K562 (cell line): Measurements from ENCODE around the gene LRP1B. TPM values are rescaled to one million over a fixed set of nuclear protein-coding genes. Genes with fewer than 3 reads are reported as not detected.

Source experiments
- ATAC-seq: fragments of 200-7000 bp; cut with Tn5 transposase; 3 replicates; pipeline ENCODE4 v1.9.1; 2020; ENCODE audit warnings: moderate library complexity
- BruUV-seq: library from RNA; stranded (reverse); fragments of 400-500 nt; replicated peaks from 2 replicates; lab custom pipeline; 2021; lab: Mats Ljungman, UMichigan
- CTCF ChIA-PET: fragments of 300-600 bp; formaldehyde crosslinking; extraction: SDS; loops from one replicate; lab custom pipeline; 2021; ENCODE audit warnings: low intra/inter-chr PET ratio; lab: Yijun Ruan, JAX
- POLR2A ChIA-PET: fragments of 300-600, 350-650 bp; sonication (Branson Sonifier 250); formaldehyde crosslinking; extraction: SDS; loops from one replicate; lab custom pipeline; 2021; ENCODE audit warnings: antibody characterized with exemption, inconsistent platforms; lab: Yijun Ruan, JAX
- DNase-seq, 4 experiments: peaks; one replicate each; pipeline versions ENCODE4 v3.0.0 to v3.0.0-alpha.2; 2011 to 2018; ENCODE audit warnings: low spot score in 3 of 4, mixed read lengths in 3 of 4; ENCODE audit errors: extremely low read depth in 1 of 4
- FAIRE-seq: peaks from 2 replicates; lab custom pipeline; 2011; peaks lifted over from hg19 to GRCh38; lab: Jason Lieb, UNC
- H2AFZ ChIP-seq: 2 replicates; pipeline ENCODE4 v1.6.0; 2011; ENCODE audit warnings: low read depth, low read length, control low read depth, inconsistent platforms
- H3K27ac ChIP-seq: fragments of 200-600 bp; 3 replicates; pipeline ENCODE4 v1.8.0; 2011; ENCODE audit warnings: low read depth, mild to moderate bottlenecking, control low read depth, inconsistent platforms, low read length, moderate library complexity, mixed read lengths; ENCODE audit errors: extremely low read depth
- H3K27me3 ChIP-seq, 2 experiments: fragments of 300-600 bp in 1 of 2; 2 replicates in 1 of 2; 3 replicates in 1 of 2; pipeline versions ENCODE4 v1.6.0 to v1.8.0; 2011; ENCODE audit warnings: inconsistent platforms in 2 of 2, low read length in 2 of 2, mild to moderate bottlenecking in 1 of 2, mixed read lengths in 1 of 2, moderate library complexity in 1 of 2; ENCODE audit not compliant: control insufficient read depth in 2 of 2, insufficient read depth in 2 of 2
- H3K36me3 ChIP-seq: fragments of 300-600 bp; 3 replicates; pipeline ENCODE4 v1.8.0; 2011; ENCODE audit warnings: mild to moderate bottlenecking, low read length, inconsistent platforms; ENCODE audit not compliant: control insufficient read depth, insufficient read depth
- H3K4me1 ChIP-seq, 2 experiments: fragments of 200-600 bp in 1 of 2; replicated peaks in 1 of 2; 2 replicates in 1 of 2; 3 replicates in 1 of 2; pipeline versions ENCODE4 v1.5.1 to v1.8.0; 2011; ENCODE audit warnings: inconsistent platforms in 2 of 2, low read length in 2 of 2, mild to moderate bottlenecking in 1 of 2, mixed read lengths in 1 of 2, moderate library complexity in 1 of 2; ENCODE audit not compliant: control insufficient read depth in 2 of 2, insufficient read depth in 2 of 2
- H3K4me2 ChIP-seq: 2 replicates; pipeline ENCODE4 v1.6.1; 2011; ENCODE audit warnings: low read length, control low read depth, inconsistent platforms, mixed read lengths; ENCODE audit not compliant: insufficient read depth
- H3K4me3 ChIP-seq: fragments of 200-600 bp; sonication (generic), shearing (Covaris generic); 2 replicates; pipeline ENCODE4 v1.5.1; 2016; ENCODE audit warnings: control low read depth, inconsistent platforms
- H3K79me2 ChIP-seq: fragments of 200-600 bp; 3 replicates; pipeline ENCODE4 v1.8.0; 2011; ENCODE audit warnings: low read length, inconsistent platforms; ENCODE audit not compliant: control insufficient read depth, insufficient read depth
- H3K9ac ChIP-seq, 2 experiments: 2 replicates each; pipeline versions ENCODE4 v1.6.0 to v1.6.1; 2011; ENCODE audit warnings: low read depth in 2 of 2, low read length in 2 of 2, control low read depth in 1 of 2, inconsistent platforms in 1 of 2, mild to moderate bottlenecking in 1 of 2, mixed read lengths in 1 of 2; ENCODE audit not compliant: insufficient read depth in 1 of 2
- H3K9me1 ChIP-seq: one replicate; pipeline ENCODE4 v1.6.0; 2011; ENCODE audit warnings: inconsistent platforms, mild to moderate bottlenecking, low read length, moderate library complexity; ENCODE audit not compliant: control insufficient read depth, insufficient read depth
- H3K9me3 ChIP-seq: replicated peaks from 2 replicates; pipeline ENCODE4 v1.5.1; 2011; ENCODE audit warnings: low read depth, low read length, inconsistent platforms; ENCODE audit not compliant: control insufficient read depth, insufficient read depth
- H4K20me1 ChIP-seq: replicated peaks from 2 replicates; pipeline ENCODE4 v1.6.1; 2011; ENCODE audit warnings: low read length, inconsistent platforms, mixed read lengths; ENCODE audit not compliant: control insufficient read depth, insufficient read depth
- CBX1 ChIP-seq: sonication (generic); IDR thresholded peaks from 2 replicates; pipeline ENCODE4 v1.6.1; 2016; ENCODE audit warnings: antibody characterized with exemption, low read depth, mild to moderate bottlenecking
- EP400 ChIP-seq: fragments of 450-650 bp; IDR thresholded peaks from 2 replicates; pipeline ENCODE4 v1.6.1; 2017; ENCODE audit warnings: antibody characterized with exemption, mild to moderate bottlenecking, moderate library complexity
- FOXK2 ChIP-seq, 2 experiments: fragments of 450-650 bp; IDR thresholded peaks in 1 of 2; conservative IDR thresholded peaks in 1 of 2; 2 replicates each; pipeline ENCODE4 v1.6.1; 2016; ENCODE audit warnings: low read depth in 2 of 2, mild to moderate bottlenecking in 1 of 2
- LARP7 ChIP-seq: fragments of 450-650 bp; IDR thresholded peaks from 2 replicates; pipeline ENCODE4 v1.6.1; 2016
- MAFK ChIP-seq: IDR thresholded peaks from 2 replicates; pipeline ENCODE4 v1.6.1; 2011; ENCODE audit warnings: low read length, improper control_type of control experiment
- SAFB2 ChIP-seq: fragments of 200-400 bp; formaldehyde crosslinking; IDR thresholded peaks from 2 replicates; pipeline ENCODE4 v1.6.1; 2018; ENCODE audit warnings: borderline replicate concordance, low read length, low read depth, moderate library complexity; ENCODE audit not compliant: severe bottlenecking
- SETDB1 ChIP-seq: IDR thresholded peaks from one replicate; pipeline ENCODE4 v1.6.1; 2012; ENCODE audit warnings: low read length, control low read depth, inconsistent platforms
- SREBF2 ChIP-seq: sonication (generic); formaldehyde crosslinking; IDR thresholded peaks from 2 replicates; pipeline ENCODE4 v1.4.0; 2020; ENCODE audit warnings: mild to moderate bottlenecking, missing genetic modification reagents
- TOE1 ChIP-seq, 2 experiments: fragments of 450-650 bp in 1 of 2; sonication (generic) in 1 of 2; formaldehyde crosslinking in 1 of 2; IDR thresholded peaks; 2 replicates each; pipeline versions ENCODE4 v1.7.1 to v1.8.0; 2016 to 2022; ENCODE audit warnings: borderline replicate concordance in 2 of 2, mild to moderate bottlenecking in 2 of 2, antibody characterized with exemption in 1 of 2, inconsistent platforms in 1 of 2, low read depth in 1 of 2, missing genetic modification reagents in 1 of 2, moderate library complexity in 1 of 2
- ZNF134 ChIP-seq: fragments of 250-450 bp; sonication (Bioruptor Pico); conservative IDR thresholded peaks from 2 replicates; pipeline ENCODE4 v1.4.0; 2020
- ZNF408 ChIP-seq: fragments of 250-450 bp; sonication (Bioruptor Pico); IDR thresholded peaks from 2 replicates; pipeline ENCODE4 v1.4.0; 2020; ENCODE audit warnings: low read depth, mild to moderate bottlenecking, moderate library complexity
- ZNF431 ChIP-seq: sonication (generic); formaldehyde crosslinking; IDR thresholded peaks from 2 replicates; pipeline ENCODE4 v1.8.0; 2022; ENCODE audit warnings: mild to moderate bottlenecking, missing genetic modification reagents
- WGBS: fragments of 100-300 bp; shearing (Covaris generic); methylation state at CpG from one replicate; pipeline ENCODE4 v1.1.6; 2016; ENCODE audit warnings: low coverage, mixed read lengths; ENCODE audit not compliant: insufficient coverage; ENCODE audit errors: missing lambda C conversion rate; 5-methylcytosine and 5-hydroxymethylcytosine counted together
- in situ Hi-C: fragments of 300-500 bp; cut with MboI; formaldehyde crosslinking; loops from 4 replicates; pipeline ENCODE4 v1.15.0; 2018; ENCODE audit warnings: inconsistent platforms, mixed read lengths
- intact Hi-C: fragments of 100-400 bp; cut with micrococcal nuclease; formaldehyde crosslinking; loops from 2 replicates; pipeline ENCODE4 v1.14.2; 2022
- polyA plus RNA-seq, 8 experiments: library from polyadenylated mRNA; depleted of rRNA in 4 of 8; stranded (reverse) in 5 of 8; unstranded in 3 of 8; fragments of >200 nt; fragmentation: Nextera tagmentation in 2 of 8; fragmentation: Illumina TruSeq in 1 of 8; extraction: Ambion mirVana in 2 of 8; extraction: Trizol in 1 of 8; gene quantifications; 2 replicates each; pipeline versions ENCODE4 v1.2.1 to v1.2.3, GENCODE V29; 2011 to 2014; ENCODE audit warnings: inconsistent platforms in 1 of 8, missing spikeins in 1 of 8
- total RNA-seq, 7 experiments: library from RNA; depleted of rRNA in 6 of 7; stranded (reverse); fragments of >200 nt in 6 of 7; fragmentation: Illumina TruSeq in 2 of 7; extraction: Trizol in 2 of 7; gene quantifications; 2 replicates each; pipeline versions ENCODE4 v1.2.1 to v1.2.3, GENCODE V29; 2011 to 2021; ENCODE audit warnings: low replicate concordance in 1 of 7
- TF ChIP-seq, protein P1 (sequence below): fragments of 450-650 bp; IDR thresholded peaks from 2 replicates; pipeline ENCODE4 v1.6.1; 2016; ENCODE audit warnings: mild to moderate bottlenecking
- TF ChIP-seq, protein P2 (sequence below): sonication (generic); formaldehyde crosslinking; IDR thresholded peaks from 2 replicates; pipeline ENCODE4 v1.8.1; 2023; ENCODE audit warnings: mild to moderate bottlenecking, missing genetic modification reagents, moderate library complexity
- TF ChIP-seq, protein P3 (sequence below): fragments of 250-450 bp; sonication (Bioruptor Pico); IDR thresholded peaks from 2 replicates; pipeline ENCODE4 v1.5.0; 2020; ENCODE audit warnings: mild to moderate bottlenecking, borderline replicate concordance
- TF ChIP-seq, protein P4 (sequence below): fragments of 200-400 bp; formaldehyde crosslinking; IDR thresholded peaks from 2 replicates; pipeline ENCODE4 v1.6.1; 2017; ENCODE audit warnings: mild to moderate bottlenecking, low read depth, low read length, moderate library complexity

Gene LRP1B
- total and polyA plus RNA-seq, 9 of the 15 experiments (the other 6 are each of a cell fraction or from before 2014, with no cell fraction given), result not detected

DNA sequence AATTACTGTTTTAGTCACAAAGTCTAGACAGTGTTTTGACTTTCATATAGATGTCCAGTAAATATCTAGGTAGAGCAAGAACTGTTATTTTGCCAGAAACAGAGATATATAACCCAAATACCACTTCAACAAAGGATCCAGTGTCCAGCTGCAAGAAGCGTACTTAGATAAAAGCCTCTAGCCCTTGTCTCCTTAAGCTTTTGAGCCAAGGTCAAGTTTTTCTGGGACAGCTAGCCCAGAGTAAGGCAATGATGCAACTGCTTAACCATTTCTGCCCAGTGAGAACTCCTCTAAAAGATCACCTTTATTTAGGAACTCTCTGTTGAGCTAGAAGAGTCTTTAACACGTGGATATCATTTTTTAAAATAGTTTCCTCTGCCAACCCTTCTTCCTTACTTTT lies 1925.7 kb downstream of the LRP1B start:
- BruUV-seq, result no TSS peak
- no peak overlapping the region for H3K27ac ChIP-seq
- H3K9me3 ChIP-seq, result no peaks in the 10 kb centered on the region
- 2% methylated on average over 2 of the region's 2 CpGs for WGBS
- no peak overlapping the region for H2AFZ ChIP-seq
- H4K20me1 ChIP-seq, result no peaks in the 10 kb centered on the region
- FAIRE-seq (no peak), DNase-seq (no peak), ATAC-seq (no peak)
- H3K79me2 ChIP-seq, result no peaks in the 10 kb centered on the region
- H3K4me2 ChIP-seq, result no peak overlapping the region
- H3K4me1 ChIP-seq, result no peaks in the 10 kb centered on the region
- no peaks in the 10 kb centered on the region for H3K36me3 ChIP-seq
- no peaks in the 10 kb centered on the region for H3K9me1 ChIP-seq
- no peak overlapping the region for H3K4me3 ChIP-seq
- no peak overlapping the region for H3K9ac ChIP-seq
- no peaks in the 10 kb centered on the region for H3K27me3 ChIP-seq
- in situ Hi-C loops (no loop called here), intact Hi-C loops (no loop called here)
- ChIA-PET POLR2A (no interaction called here), CTCF (no interaction called here)
- TF ChIP-seq EP400 (no peak), SREBF2 (CRISPR knock-in tag) (no peak), ZNF408 (CRISPR knock-in tag) (no peak), FOXK2 (conservative IDR thresholded peaks at IDR 0.05 in 1 of 2, IDR thresholded peaks at IDR 0.05 in 1 of 2; ENCODE audit: low read depth in 2 of 2) (no peak), MAFK (no peak), ZNF431 (CRISPR knock-in tag) (no peak), SETDB1 (no peak), TOE1 (IDR thresholded peaks at IDR 0.05; ENCODE audit: borderline replicate concordance) (no peak), TOE1 (CRISPR knock-in tag; IDR thresholded peaks at IDR 0.05; ENCODE audit: borderline replicate concordance, low read depth) (no peak), SAFB2 (no peak), LARP7 (no peak), CBX1 (no peak), ZNF134 (CRISPR knock-in tag) (no peak)
- TF ChIP-seq, protein P1, sequence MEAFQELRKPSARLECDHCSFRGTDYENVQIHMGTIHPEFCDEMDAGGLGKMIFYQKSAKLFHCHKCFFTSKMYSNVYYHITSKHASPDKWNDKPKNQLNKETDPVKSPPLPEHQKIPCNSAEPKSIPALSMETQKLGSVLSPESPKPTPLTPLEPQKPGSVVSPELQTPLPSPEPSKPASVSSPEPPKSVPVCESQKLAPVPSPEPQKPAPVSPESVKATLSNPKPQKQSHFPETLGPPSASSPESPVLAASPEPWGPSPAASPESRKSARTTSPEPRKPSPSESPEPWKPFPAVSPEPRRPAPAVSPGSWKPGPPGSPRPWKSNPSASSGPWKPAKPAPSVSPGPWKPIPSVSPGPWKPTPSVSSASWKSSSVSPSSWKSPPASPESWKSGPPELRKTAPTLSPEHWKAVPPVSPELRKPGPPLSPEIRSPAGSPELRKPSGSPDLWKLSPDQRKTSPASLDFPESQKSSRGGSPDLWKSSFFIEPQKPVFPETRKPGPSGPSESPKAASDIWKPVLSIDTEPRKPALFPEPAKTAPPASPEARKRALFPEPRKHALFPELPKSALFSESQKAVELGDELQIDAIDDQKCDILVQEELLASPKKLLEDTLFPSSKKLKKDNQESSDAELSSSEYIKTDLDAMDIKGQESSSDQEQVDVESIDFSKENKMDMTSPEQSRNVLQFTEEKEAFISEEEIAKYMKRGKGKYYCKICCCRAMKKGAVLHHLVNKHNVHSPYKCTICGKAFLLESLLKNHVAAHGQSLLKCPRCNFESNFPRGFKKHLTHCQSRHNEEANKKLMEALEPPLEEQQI, result no peak
- TF ChIP-seq, protein P2, sequence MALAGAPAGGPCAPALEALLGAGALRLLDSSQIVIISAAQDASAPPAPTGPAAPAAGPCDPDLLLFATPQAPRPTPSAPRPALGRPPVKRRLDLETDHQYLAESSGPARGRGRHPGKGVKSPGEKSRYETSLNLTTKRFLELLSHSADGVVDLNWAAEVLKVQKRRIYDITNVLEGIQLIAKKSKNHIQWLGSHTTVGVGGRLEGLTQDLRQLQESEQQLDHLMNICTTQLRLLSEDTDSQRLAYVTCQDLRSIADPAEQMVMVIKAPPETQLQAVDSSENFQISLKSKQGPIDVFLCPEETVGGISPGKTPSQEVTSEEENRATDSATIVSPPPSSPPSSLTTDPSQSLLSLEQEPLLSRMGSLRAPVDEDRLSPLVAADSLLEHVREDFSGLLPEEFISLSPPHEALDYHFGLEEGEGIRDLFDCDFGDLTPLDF (CRISPR knock-in tag), result no peak
- TF ChIP-seq, protein P3, sequence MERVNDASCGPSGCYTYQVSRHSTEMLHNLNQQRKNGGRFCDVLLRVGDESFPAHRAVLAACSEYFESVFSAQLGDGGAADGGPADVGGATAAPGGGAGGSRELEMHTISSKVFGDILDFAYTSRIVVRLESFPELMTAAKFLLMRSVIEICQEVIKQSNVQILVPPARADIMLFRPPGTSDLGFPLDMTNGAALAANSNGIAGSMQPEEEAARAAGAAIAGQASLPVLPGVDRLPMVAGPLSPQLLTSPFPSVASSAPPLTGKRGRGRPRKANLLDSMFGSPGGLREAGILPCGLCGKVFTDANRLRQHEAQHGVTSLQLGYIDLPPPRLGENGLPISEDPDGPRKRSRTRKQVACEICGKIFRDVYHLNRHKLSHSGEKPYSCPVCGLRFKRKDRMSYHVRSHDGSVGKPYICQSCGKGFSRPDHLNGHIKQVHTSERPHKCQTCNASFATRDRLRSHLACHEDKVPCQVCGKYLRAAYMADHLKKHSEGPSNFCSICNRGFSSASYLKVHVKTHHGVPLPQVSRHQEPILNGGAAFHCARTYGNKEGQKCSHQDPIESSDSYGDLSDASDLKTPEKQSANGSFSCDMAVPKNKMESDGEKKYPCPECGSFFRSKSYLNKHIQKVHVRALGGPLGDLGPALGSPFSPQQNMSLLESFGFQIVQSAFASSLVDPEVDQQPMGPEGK (CRISPR knock-in tag), result no peak
- TF ChIP-seq, protein P4, sequence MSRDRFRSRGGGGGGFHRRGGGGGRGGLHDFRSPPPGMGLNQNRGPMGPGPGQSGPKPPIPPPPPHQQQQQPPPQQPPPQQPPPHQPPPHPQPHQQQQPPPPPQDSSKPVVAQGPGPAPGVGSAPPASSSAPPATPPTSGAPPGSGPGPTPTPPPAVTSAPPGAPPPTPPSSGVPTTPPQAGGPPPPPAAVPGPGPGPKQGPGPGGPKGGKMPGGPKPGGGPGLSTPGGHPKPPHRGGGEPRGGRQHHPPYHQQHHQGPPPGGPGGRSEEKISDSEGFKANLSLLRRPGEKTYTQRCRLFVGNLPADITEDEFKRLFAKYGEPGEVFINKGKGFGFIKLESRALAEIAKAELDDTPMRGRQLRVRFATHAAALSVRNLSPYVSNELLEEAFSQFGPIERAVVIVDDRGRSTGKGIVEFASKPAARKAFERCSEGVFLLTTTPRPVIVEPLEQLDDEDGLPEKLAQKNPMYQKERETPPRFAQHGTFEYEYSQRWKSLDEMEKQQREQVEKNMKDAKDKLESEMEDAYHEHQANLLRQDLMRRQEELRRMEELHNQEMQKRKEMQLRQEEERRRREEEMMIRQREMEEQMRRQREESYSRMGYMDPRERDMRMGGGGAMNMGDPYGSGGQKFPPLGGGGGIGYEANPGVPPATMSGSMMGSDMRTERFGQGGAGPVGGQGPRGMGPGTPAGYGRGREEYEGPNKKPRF, result no peak
